Endothelial cell (in vitro differentiated cells): ENCODE results near the gene KIF5B. TPM values are rescaled to one million over a fixed set of nuclear protein-coding genes. Genes with fewer than 3 reads are reported as not detected.
A peak's percentile ranks its signal among the peaks of the same experiment; 100 is the strongest.

Experiments used
- DNase-seq: peaks from one replicate; pipeline ENCODE4 v3.0.0; 2021; ENCODE audit warnings: low spot score
- H3K27ac Mint-ChIP-seq: one replicate; pipeline ENCODE4 v1.8.0; 2021; ENCODE audit warnings: mixed read lengths, inconsistent platforms; ENCODE audit not compliant: unreplicated experiment
- H3K27me3 Mint-ChIP-seq: one replicate; pipeline ENCODE4 v1.8.0; 2021; ENCODE audit warnings: mild to moderate bottlenecking, moderate library complexity, mixed read lengths, inconsistent platforms; ENCODE audit not compliant: unreplicated experiment
- H3K36me3 Mint-ChIP-seq: one replicate; pipeline ENCODE4 v1.8.0; 2021; ENCODE audit warnings: mild to moderate bottlenecking, low read depth, mixed read lengths, inconsistent platforms; ENCODE audit not compliant: unreplicated experiment
- H3K4me1 Mint-ChIP-seq: one replicate; pipeline ENCODE4 v1.8.0; 2021; ENCODE audit warnings: mild to moderate bottlenecking, mixed read lengths, inconsistent platforms; ENCODE audit not compliant: unreplicated experiment
- H3K4me3 Mint-ChIP-seq: one replicate; pipeline ENCODE4 v1.8.0; 2021; ENCODE audit warnings: mild to moderate bottlenecking, mixed read lengths, inconsistent platforms; ENCODE audit not compliant: unreplicated experiment
- H3K9me3 Mint-ChIP-seq: one replicate; pipeline ENCODE4 v1.8.0; 2021; ENCODE audit warnings: mixed read lengths, inconsistent platforms; ENCODE audit not compliant: unreplicated experiment
- CTCF ChIP-seq: fragments of 200-600 bp; sonication (generic); IDR thresholded peaks from one replicate; pipeline ENCODE4 v1.5.0; 2021; ENCODE audit warnings: antibody characterized with exemption; ENCODE audit not compliant: unreplicated experiment
- total RNA-seq: library from RNA; stranded (reverse); fragmentation: NEBNext Ultra II Directional; extraction: Animal tissue kit (Norgen Biotek cat#: 25700); gene quantifications from one replicate; pipeline ENCODE4 v1.2.1, GENCODE V29; 2021; ENCODE audit not compliant: unreplicated experiment

KIF5B gene
- total RNA-seq, 1 donor from 2014 or later = 102 TPM

- H3K27me3 Mint-ChIP-seq = peaks cover 4% of the 10 kb centered on the region
- no peaks in the 10 kb centered on the region for H3K9me3 Mint-ChIP-seq
- no peak overlapping the region for H3K27ac Mint-ChIP-seq
- peaks cover 14% of the 10 kb centered on the region for H3K4me1 Mint-ChIP-seq
- TF ChIP-seq CTCF = peak; percentile 45
- peaks cover 10% of the 10 kb centered on the region for H3K36me3 Mint-ChIP-seq
- DNase-seq = peak; percentile 46
- H3K4me3 Mint-ChIP-seq = no peak overlapping the region
Measured at GRCh38 chr10:32005050-32005449, 51.2 kb downstream of the KIF5B start.

- no peak overlapping the region for H3K4me3 Mint-ChIP-seq
- no peaks in the 10 kb centered on the region for H3K9me3 Mint-ChIP-seq
- H3K27ac Mint-ChIP-seq = no peak overlapping the region
- H3K36me3 Mint-ChIP-seq = peaks cover 8% of the 10 kb centered on the region
- H3K27me3 Mint-ChIP-seq = peaks cover 4% of the 10 kb centered on the region
- no peak for TF ChIP-seq CTCF
- peaks cover 14% of the 10 kb centered on the region for H3K4me1 Mint-ChIP-seq
- DNase-seq = no peak
Measured at GRCh38 chr10:32004161-32004591, 52.0 kb downstream of the KIF5B start.

GRCh38 chr10:32002531-32002930, 53.7 kb downstream of the KIF5B start:
- Mint-ChIP-seq H3K27me3 (peaks cover 4% of the 10 kb centered on the region), H3K4me1 (peaks cover 14% of the 10 kb centered on the region), H3K36me3 (peaks cover 3% of the 10 kb centered on the region), H3K27ac (no peak overlapping the region), H3K9me3 (no peaks in the 10 kb centered on the region), H3K4me3 (no peak overlapping the region)
- TF ChIP-seq CTCF = no peak
- no peak for DNase-seq

- no peaks in the 10 kb centered on the region for H3K9me3 Mint-ChIP-seq
- no peak for DNase-seq
- peaks cover 2% of the 10 kb centered on the region for H3K27me3 Mint-ChIP-seq
- H3K4me3 Mint-ChIP-seq = no peak overlapping the region
- peaks cover 14% of the 10 kb centered on the region for H3K4me1 Mint-ChIP-seq
- no peak for TF ChIP-seq CTCF
- H3K27ac Mint-ChIP-seq = no peak overlapping the region
- no peaks in the 10 kb centered on the region for H3K36me3 Mint-ChIP-seq
Measured at GRCh38 chr10:32000937-32001336, 55.3 kb downstream of the KIF5B start.

GRCh38 chr10:31999836-32000235, 56.4 kb downstream of the KIF5B start:
- H3K36me3 Mint-ChIP-seq = no peaks in the 10 kb centered on the region
- H3K27ac Mint-ChIP-seq = no peak overlapping the region
- no peak for DNase-seq
- H3K27me3 Mint-ChIP-seq = no peaks in the 10 kb centered on the region
- no peak overlapping the region for H3K4me3 Mint-ChIP-seq
- peaks cover 14% of the 10 kb centered on the region for H3K4me1 Mint-ChIP-seq
- TF ChIP-seq CTCF = no peak
- no peaks in the 10 kb centered on the region for H3K9me3 Mint-ChIP-seq
